NK-92 (cell line): ENCODE measurements around the gene CCDC188.

Experiments used
- DNase-seq: peaks from one replicate; lab custom pipeline; 2025; ENCODE audit not compliant: unreplicated experiment; lab: John Stamatoyannopoulos, UW

Gene CCDC188

GRCh38 chr22:20150381-20151275 is at the start of gene CCDC188:
CCDC188 (minus strand) TSS chr22:20151055; CDS start chr22:20150986, 69 bp downstream.
- no peak for DNase-seq

DNA sequence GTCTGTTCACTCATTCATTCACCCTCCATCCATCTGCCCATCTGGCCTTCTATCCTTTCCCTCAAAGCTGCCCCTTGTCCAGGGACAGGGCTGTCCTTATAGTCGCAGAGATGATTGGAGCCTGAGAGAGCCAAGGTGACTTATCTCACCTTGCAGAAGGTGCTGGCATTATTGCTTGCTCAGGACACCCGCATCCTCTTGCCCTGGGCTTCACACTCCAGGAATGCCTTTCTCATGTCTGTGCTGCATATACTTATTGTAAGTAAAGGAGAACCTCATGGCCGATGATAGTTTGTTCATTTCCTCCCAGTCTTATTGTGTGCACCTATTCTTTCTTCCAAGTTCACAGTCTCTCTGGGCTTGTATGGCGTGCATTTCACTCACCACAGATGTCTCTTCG is 49.1 kb upstream of the CCDC188 start:
- DNase-seq, result no peak

- no peak for DNase-seq
Measured at GRCh38 chr22:20199413-20199842, 48.6 kb upstream of the CCDC188 start.

- DNase-seq, result no peak
Measured at GRCh38 chr22:20198557-20199319, 47.9 kb upstream of the CCDC188 start.

DNA sequence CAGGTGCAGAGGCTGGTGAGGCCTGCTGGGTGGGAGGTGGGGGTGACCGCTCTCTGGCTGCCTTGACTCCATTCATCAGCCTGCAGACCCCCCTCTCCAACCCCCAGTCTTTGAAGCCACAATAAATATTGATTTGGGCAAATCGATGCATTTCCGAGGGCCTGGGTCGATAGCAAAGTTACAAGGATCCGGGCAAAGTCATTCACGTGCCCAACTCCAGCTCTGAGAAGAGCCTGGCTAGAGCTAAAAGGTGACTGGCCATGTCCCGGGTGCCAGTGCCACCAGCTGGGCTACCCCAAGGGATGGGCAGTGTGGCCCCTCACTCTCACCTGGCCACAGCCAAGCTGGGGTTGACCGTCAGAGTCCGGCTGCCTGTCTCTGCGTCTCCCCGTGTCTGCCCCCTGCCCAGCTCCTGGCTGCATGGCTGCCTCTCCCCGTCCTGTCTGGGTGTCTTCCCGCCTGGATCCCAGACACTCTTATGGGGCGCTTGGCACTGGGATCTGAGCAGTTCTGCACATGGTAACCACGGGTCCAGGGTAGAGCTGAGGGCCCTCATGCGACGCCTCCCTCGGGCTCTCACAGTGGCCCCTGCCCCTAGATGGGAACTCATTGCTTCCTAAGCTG is 46.7 kb upstream of the CCDC188 start:
- DNase-seq, result no peak

GRCh38 chr22:20196094-20196842 is 45.4 kb upstream of the CCDC188 start:
- DNase-seq, result no peak

GRCh38 chr22:20194681-20195593 is 44.1 kb upstream of the CCDC188 start:
- DNase-seq, result no peak

DNA sequence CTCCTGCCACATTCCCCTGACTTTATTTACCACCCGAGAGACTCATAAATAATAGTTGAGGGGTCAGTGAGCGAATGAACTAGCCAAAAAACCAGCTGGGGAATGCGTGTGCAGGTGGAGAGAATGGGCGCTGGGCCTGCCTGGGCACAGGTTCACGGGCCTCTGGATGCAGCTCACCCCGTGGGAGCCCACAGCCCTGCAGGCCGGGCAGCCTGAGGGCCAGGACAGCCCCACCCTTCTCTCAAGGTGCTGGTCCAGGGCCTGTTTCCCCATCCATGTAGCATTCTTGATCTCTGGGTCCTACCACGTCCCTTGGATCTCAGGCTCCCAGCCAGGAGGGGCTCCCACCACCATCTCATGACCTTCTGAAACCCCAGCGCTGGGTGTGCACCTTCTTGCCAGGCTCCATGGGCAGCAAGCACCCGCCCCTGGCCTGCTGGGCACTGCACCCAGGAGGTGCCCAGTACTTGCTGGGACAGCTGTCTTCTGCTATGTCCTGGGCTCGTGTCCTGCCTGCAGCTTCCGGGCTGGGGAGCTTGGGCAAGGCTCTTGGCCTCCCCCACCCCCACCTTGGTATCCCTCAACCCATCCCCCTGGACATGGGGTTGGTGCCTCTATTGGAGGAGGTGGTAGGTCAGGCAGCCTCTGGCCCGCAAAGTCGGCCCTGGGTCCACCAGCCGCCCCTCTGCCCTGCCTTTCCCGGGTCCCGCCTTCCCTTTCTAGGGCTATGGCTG is 43.1 kb upstream of the CCDC188 start:
- no peak for DNase-seq

DNA sequence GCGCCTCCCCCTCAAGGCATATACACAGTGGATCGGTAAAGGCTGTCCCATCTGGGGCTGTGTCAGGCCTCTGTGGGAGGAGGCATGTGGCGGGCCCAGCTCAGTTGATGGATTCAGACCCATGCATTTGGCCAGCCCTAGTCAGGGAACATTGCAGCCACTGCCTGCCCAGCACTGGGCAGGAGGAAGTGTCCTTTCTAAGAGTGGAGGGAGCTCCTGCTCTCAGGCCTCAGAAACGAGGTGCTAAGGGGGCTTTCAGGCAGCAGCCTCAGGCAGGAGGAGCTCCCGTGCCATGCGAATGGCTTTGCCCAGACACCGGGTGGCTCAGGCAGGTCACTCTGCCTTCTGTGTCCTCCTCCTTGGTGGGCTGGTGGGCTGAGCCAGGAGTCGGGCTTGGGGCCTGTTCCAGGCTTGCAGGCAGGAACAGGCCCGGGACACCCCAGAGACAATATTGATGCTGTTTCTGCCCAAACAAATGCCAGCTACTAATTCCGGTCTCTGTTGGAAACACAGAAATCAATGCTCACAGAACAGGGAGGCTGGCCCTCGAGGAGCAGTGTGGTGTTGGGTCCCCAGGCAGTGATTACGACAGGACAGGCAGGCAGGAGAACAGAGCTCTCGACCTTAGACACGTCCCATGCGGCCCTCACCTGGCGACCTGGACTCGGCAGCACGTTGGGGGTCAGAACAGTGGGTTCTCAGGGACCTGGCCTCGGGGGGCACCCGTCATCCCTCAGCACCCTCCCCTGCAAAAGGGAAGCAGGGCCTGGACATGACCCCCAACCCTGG is 42.3 kb upstream of the CCDC188 start:
- DNase-seq, result no peak

GRCh38 chr22:20192293-20192971 is 41.6 kb upstream of the CCDC188 start:
- no peak for DNase-seq

GRCh38 chr22:20191803-20192202 is 40.9 kb upstream of the CCDC188 start:
- DNase-seq, result no peak

DNA sequence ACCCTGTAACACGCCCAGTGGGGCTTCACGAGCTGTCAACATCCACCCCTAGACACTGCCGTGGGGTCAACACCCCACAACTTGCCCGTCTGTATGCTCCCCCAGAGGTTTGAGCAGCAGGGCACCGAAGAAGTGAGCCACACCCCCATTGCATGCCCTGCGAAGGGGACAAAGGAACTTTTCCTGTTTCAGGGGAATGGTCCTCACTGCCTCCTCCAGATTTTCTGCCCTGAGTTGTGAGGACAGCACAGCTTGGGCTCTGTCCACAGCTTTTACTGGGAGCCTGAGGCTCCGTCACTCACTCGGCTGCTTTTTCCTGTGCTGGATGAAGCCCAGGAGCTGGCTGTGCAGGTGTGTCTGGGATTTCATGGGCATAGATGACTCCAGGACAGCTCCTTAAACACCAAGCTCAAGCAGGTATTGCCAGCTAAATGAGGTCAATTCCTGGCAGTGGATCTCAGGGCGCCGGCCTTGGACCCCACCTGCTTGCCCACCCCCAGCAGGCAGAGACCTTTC is 40.2 kb upstream of the CCDC188 start:
- DNase-seq, result no peak

DNA sequence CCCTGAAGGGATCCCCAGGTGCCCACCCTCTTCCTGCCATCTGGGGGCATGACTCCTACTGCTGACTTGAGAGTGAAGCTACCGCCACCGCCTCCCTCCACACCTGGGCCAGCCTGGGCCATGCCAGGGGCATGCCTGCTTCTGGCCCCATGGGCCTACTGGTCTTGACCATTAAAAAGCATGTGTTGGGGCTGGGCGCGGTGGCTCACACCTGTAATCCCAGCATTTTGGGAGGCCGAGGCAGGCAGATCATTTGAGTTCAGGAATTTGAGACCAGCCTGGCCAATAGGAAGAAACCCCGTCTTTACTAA is 37.7 kb upstream of the CCDC188 start:
- DNase-seq, result no peak

GRCh38 chr22:20187777-20188566 is 37.1 kb upstream of the CCDC188 start:
- no peak for DNase-seq

DNA sequence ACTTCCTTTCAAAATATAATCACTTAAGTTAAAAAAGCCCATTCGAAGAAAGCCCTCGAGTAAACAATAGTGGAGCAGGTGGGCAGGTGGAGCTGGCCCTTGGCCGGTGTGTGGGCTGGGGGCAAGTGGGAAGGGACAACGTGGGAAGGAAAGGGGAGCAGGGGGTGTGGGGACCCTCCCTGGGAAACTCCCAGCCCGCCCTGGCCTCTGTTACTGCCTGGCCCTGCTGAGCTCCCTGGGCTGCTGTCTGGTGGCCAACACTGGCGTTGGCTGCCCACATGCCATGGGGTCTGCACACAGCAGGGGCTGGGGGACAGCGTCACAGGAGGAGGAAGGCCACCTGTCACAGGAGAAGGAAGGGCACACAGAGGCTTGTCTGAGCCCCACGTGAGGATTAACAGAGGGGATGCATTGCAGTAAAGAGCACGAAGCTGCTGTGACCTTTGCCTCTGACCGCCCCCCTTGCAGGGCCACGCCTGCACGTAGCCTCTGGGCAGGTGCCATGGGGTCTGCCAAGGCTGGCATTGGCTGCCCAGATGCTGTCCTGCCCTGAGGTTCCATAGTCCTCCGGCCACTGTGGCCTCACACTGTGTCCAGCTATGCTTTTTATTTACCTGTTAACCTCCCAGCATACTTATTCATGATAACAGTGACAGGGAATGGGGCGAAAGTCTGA is 36.2 kb upstream of the CCDC188 start:
- no peak for DNase-seq

DNA sequence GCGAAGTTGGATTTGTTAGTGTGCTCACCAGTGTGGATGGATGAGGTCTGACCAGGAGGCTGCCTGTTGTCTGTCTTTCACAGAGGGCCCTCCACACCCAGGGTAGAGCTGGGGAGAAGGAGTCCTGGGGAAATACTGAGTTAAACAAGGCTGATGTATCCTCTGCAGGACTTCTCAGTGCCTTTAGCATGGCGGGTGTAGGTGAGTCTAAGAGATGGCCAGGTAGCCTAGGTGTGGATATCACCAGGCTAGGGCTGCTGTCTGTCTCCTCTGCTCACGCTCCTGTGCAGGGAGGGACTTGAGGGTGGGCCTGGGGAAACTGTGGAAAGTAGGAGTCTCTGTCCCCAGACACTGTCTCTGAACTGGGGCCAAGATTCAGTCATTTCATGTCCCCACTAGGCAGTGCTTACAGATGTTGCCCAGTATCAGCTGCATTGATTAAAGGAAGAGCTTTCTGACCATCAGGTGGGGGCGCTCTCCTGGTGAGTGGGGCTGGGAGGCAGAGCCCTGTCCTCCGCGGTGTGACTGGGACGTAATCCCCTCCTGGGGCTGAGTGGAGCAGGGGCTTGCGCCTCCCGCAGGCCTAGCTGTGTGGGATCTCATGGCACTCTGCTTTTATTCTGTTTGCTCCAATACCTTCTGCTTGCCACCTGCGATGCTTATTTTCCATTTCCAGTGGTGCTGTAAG is 35.5 kb upstream of the CCDC188 start:
- DNase-seq, result no peak
